ACC112 (cell line): ENCODE results near the gene HYDIN.
"Not testable (repeated sequence)": the region's sequence is repeated elsewhere in the genome, so short reads cannot be mapped to it uniquely, and the experiment has no call there.

Source experiments
- H2AFZ ChIP-seq: fragments of 200-600 bp; sonication (generic); one replicate; pipeline ENCODE4 v1.6.0; 2017; ENCODE audit warnings: antibody characterized with exemption, low read length; ENCODE audit not compliant: unreplicated experiment
- H3K27ac ChIP-seq: fragments of 200-600 bp; sonication (generic); 2 replicates; pipeline ENCODE4 v1.5.1; 2014; ENCODE audit warnings: low read depth, mild to moderate bottlenecking, antibody characterized with exemption, low read length, moderate library complexity
- H3K27me3 ChIP-seq: fragments of 200-600 bp; sonication (generic); 2 replicates; pipeline ENCODE4 v1.6.1; 2014; ENCODE audit warnings: mild to moderate bottlenecking, antibody characterized with exemption, low read length, moderate library complexity, mixed read lengths; ENCODE audit not compliant: insufficient read depth
- H3K36me3 ChIP-seq: fragments of 200-600 bp; sonication (generic); 2 replicates; pipeline ENCODE4 v1.6.1; 2016; ENCODE audit warnings: mild to moderate bottlenecking, antibody characterized with exemption, low read length, moderate library complexity, mixed read lengths; ENCODE audit not compliant: insufficient read depth
- H3K4me1 ChIP-seq: fragments of 200-600 bp; sonication (generic); one replicate; pipeline ENCODE4 v1.6.1; 2016; ENCODE audit warnings: low read length, mixed read lengths; ENCODE audit not compliant: insufficient read depth, unreplicated experiment, control insufficient read depth
- H3K4me3 ChIP-seq: fragments of 200-600 bp; sonication (generic); 2 replicates; pipeline ENCODE4 v1.5.1; 2014; ENCODE audit warnings: mild to moderate bottlenecking, low read depth, low read length
- H3K79me2 ChIP-seq: fragments of 200-600 bp; sonication (generic); one replicate; pipeline ENCODE4 v1.6.0; 2016; ENCODE audit warnings: low read length; ENCODE audit not compliant: control insufficient read depth, unreplicated experiment, insufficient read depth

HYDIN gene

GRCh38 chr16:71105881-71106280 is 124.6 kb downstream of the HYDIN start:
- H3K27me3 ChIP-seq, H3K4me3 ChIP-seq, H2AFZ ChIP-seq, H3K79me2 ChIP-seq, H3K36me3 ChIP-seq, H3K4me1 ChIP-seq, H3K27ac ChIP-seq: not testable (repeated sequence)

DNA sequence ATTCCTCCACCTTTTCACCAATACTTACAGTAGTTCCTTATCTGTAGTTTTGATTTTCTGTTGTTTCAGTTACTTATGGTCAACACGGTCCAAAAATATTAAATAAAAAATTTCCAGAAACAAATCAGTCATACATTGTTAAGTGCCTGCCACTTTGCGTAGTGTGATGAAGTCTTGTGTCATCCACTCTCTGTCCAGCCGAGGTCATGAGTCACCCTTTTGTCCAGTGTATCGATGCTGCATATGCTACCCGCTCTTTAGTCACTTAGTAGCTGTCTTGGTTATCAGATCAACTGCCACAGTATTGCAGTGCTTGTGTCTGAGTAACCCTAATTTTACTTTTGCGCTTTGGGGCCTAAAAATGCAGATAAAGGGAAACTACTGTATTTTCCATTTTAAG is 146.9 kb downstream of the HYDIN start:
- not testable (repeated sequence) for H3K79me2 ChIP-seq, H3K4me1 ChIP-seq, H3K36me3 ChIP-seq, H3K27ac ChIP-seq, H2AFZ ChIP-seq, H3K4me3 ChIP-seq, H3K27me3 ChIP-seq

GRCh38 chr16:71080777-71081176 is 149.7 kb downstream of the HYDIN start:
- not testable (repeated sequence) for H3K4me3 ChIP-seq, H3K4me1 ChIP-seq, H3K27me3 ChIP-seq, H3K79me2 ChIP-seq, H3K27ac ChIP-seq, H3K36me3 ChIP-seq, H2AFZ ChIP-seq

DNA sequence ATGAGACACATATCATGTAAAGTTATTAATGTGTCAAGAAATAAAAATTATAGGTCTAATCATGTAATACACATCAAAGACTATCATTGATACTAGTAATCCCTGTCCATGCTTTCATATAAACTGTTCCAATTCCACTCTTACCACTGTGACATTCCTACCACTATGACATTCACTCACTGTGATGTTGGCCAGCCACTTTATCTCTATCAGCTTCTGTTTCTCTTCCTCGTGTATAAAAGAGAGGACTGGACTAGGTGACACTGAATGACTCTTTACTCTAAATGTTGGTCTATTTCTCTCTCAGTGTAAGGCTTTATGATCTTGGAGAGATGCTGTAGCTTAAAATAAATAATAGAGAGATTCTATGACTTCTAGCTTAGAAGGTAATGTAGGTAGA is 150.3 kb downstream of the HYDIN start:
- not testable (repeated sequence) for H3K4me1 ChIP-seq, H3K27ac ChIP-seq, H3K4me3 ChIP-seq, H3K79me2 ChIP-seq, H2AFZ ChIP-seq, H3K36me3 ChIP-seq, H3K27me3 ChIP-seq

GRCh38 chr16:71070651-71071050 is 159.9 kb downstream of the HYDIN start:
- not testable (repeated sequence) for H3K79me2 ChIP-seq, H3K36me3 ChIP-seq, H3K27me3 ChIP-seq, H2AFZ ChIP-seq, H3K4me3 ChIP-seq, H3K4me1 ChIP-seq, H3K27ac ChIP-seq

GRCh38 chr16:71069842-71070241 is 160.7 kb downstream of the HYDIN start:
- not testable (repeated sequence) for H3K27ac ChIP-seq, H3K4me1 ChIP-seq, H3K4me3 ChIP-seq, H3K79me2 ChIP-seq, H2AFZ ChIP-seq, H3K36me3 ChIP-seq, H3K27me3 ChIP-seq

DNA sequence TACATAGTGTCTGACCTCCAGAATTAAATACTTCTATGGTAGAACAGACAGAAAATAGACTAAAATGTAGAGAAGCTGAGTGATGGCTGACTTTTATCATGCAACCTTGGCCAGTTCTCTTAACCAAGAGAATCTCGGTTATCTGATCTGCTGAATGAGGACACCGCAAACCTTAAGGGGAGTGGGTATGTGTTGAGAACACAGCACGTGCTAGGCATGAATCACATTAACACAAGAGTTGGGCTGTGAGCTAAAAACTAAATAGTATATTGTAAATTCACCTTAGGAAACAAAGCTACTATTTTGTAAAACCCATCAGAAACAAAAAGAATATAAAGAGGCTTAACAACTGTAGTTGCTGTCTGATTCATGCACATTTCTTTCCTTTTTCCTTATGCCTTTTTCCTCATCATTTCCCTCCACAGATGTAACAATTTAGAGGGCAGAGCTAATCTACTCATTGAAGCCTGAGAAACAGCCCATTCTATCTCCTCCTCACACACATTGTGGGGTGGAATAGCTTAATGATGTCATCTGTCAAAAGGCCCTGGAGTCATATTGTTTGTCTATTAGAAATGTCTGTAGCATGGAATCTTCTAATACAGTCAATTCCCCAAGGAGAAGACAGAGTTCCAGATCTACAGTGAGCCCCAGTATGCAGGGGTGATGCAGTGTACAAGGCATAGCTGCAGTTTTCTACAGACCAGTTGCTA is 176.5 kb downstream of the HYDIN start:
- not testable (repeated sequence) for H3K36me3 ChIP-seq, H3K4me3 ChIP-seq, H2AFZ ChIP-seq, H3K4me1 ChIP-seq, H3K27ac ChIP-seq, H3K79me2 ChIP-seq, H3K27me3 ChIP-seq

DNA sequence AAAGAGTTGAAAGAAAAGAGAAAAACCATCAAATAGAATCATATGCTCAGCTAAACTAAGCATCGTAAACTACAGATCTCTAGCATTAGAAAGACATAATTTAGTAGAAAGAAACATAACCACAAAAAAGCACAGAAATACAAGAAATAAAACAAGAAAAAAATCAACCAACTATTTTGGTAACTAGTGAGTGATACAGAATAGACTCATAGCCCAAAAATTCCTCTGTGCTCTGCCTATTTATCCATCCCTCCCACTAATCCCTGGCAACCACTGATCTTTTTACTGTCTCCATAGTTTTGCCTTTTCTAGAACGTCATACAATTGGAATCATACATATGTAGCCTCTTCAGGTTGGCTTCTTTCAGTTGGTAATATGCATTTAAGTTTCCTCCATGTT is 180.2 kb downstream of the HYDIN start:
- not testable (repeated sequence) for H3K36me3 ChIP-seq, H3K4me1 ChIP-seq, H3K4me3 ChIP-seq, H3K27me3 ChIP-seq, H3K79me2 ChIP-seq, H3K27ac ChIP-seq, H2AFZ ChIP-seq

- not testable (repeated sequence) for H3K4me3 ChIP-seq, H3K27me3 ChIP-seq, H2AFZ ChIP-seq, H3K79me2 ChIP-seq, H3K36me3 ChIP-seq, H3K27ac ChIP-seq, H3K4me1 ChIP-seq
Observed at GRCh38 chr16:71039368-71040111, 191.0 kb downstream of the HYDIN start.

GRCh38 chr16:71038421-71038820 is 192.1 kb downstream of the HYDIN start:
- not testable (repeated sequence) for H3K4me3 ChIP-seq, H3K4me1 ChIP-seq, H3K27ac ChIP-seq, H3K36me3 ChIP-seq, H2AFZ ChIP-seq, H3K27me3 ChIP-seq, H3K79me2 ChIP-seq

DNA sequence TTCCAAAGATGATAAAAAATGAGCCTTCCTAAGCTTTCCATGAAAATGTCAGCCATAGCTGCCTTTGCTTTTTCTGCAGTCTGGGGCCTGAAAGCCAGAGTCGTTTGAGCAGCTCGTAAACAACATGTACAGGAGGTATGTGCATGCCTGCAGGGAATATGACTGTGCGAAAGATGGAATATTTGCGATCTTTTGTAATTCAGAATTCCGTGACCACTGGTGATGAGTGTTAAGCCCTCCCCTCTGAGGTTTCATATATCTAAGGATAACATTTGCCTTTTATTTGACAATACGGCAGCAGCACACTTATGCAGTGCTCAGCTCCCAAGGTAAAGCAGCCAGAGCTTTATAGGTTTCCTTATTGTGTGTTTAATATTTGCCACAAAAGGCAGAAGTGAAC is 192.5 kb downstream of the HYDIN start:
- H3K27ac ChIP-seq, H3K27me3 ChIP-seq, H3K4me1 ChIP-seq, H3K36me3 ChIP-seq, H3K79me2 ChIP-seq, H2AFZ ChIP-seq, H3K4me3 ChIP-seq: not testable (repeated sequence)
